Measurements from ENCODE around the gene DDX47. TPM values are rescaled to one million over a fixed set of nuclear protein-coding genes. Genes with fewer than 3 reads are reported as not detected.
"Not testable (repeated sequence)": the region's sequence is repeated elsewhere in the genome, so short reads cannot be mapped to it uniquely, and the experiment has no call there.

DDX47 gene
- total RNA-seq, 2 experiments from 2014 or later: 45.1 to 59.1 TPM

DNA sequence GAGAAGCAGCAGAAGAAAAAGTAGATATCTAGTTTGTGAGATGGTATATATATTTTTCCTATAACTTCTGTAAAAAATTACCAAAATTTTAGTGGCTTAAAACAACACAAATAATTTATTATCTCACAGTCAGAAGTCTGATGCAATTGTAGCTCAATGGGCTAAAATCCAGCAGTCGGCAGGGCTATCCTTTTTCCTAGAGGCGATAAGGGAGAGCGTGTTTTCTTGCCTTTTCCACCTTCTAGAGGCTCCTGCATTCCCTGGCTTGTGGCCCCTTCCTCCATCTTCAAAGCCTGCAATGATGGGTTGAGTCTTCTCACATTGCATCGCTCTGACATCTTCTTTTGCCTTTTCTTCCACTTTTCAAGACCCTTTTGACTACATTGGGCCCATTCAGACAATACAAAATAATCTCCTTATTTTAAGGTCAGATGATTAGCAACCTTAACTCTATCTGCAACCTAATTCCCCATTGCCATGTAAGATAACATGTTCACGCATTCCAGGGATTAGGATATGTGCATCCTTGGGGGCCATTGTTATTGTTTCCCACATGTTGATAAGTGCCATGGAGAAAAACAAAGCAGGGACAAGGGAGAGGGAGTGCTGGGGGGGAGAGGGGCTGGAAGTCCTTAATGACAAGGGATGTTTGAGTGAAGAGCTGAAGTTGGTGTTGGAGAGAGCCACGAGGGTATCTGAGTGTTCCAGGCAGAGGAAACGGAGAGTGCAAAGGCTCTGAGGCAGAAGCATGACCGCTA is 13.8 kb upstream of the DDX47 start:
- DNase-seq (ENCODE audit: low spot score): no peak
- TF ChIP-seq EZH2phosphoT487 (IDR thresholded peaks at IDR 0.05; ENCODE audit: borderline replicate concordance, low read depth, low read length): no peak
- no peak for TF ChIP-seq CTCF (conservative IDR thresholded peaks at IDR 0.05; ENCODE audit: low read length)
- POLR2A ChIA-PET: interaction anchor here (0.6 to 1.4 kb wide), 4 partner anchors 14 to 349 kb away, joined by 3 to 8 read pairs (median 5); no protein-coding TSS in a partner anchor
- H2AFZ ChIP-seq (ENCODE audit: low read length): no peak overlapping the region
- H3K9me3 ChIP-seq (ENCODE audit: low read length): no peaks in the 10 kb centered on the region
- no peaks in the 10 kb centered on the region for H3K79me2 ChIP-seq (ENCODE audit: insufficient read depth, low read depth, low read length)
- no peaks in the 10 kb centered on the region for H3K9me2 ChIP-seq (ENCODE audit: insufficient read depth, low read length)
- H3K4me1 ChIP-seq (ENCODE audit: insufficient read depth, low read length, poor library complexity, severe bottlenecking): no peaks in the 10 kb centered on the region
- no peak overlapping the region for H3K4me3 ChIP-seq (ENCODE audit: low read depth, low read length, poor library complexity, severe bottlenecking)
- H3K4me2 ChIP-seq (ENCODE audit: low read length): no peak overlapping the region
- no peak overlapping the region for H3K27ac ChIP-seq (ENCODE audit: low read depth, low read length, poor library complexity, severe bottlenecking)
- BruUV-seq (replicated peaks): no TSS peak
- no peaks in the 10 kb centered on the region for H3K36me3 ChIP-seq (ENCODE audit: insufficient read depth, low read length)
- intact Hi-C loops (cut with micrococcal nuclease; ENCODE audit: unreplicated experiment): loop anchor here (10.0 kb wide), 1 partner anchor 415 kb away; no protein-coding TSS in a partner anchor
- CTCF ChIA-PET (ENCODE audit: unreplicated experiment): interaction anchor here (1.0 kb wide), 1 partner anchor 10 kb away, joined by 3 read pairs; no protein-coding TSS in a partner anchor
- no peaks in the 10 kb centered on the region for H4K20me1 ChIP-seq (ENCODE audit: insufficient read depth, low read length)

DNA sequence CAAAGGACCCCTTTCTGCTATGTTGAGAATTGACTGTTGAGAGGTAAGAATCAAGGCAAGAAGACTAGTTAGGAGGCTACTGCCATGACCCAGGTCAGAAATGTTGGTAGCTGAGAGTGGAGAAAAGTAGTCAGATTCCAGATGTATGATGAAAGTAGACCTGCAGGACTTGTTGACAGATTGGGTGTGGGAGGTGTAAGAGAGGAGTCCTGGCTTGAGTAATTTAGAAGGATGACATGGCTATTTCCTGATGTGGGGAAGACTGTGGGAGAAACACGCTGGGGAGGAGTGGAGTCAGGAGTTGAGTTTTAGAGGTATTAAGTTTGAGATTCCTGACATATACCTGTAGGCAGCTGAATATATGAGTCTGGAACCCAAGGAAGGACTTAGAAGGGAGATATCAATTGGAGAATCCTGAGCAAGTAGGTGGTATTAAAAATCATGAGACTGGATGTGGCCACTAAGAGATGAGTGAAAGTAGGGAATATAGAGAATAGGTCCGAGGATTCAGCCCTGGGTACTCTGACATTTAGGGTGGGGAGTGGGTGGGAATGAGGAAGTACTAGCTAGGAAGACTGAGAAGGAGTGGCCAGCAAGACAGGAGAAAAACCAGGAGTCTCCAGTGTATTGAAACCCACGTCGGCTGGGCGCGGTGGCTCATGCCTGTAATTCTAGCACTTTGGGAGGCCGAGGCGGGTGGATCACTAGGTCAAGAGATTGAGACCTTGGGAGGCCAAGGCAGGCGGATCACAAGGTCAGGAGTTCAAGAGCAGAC is 12.6 kb upstream of the DDX47 start:
- intact Hi-C loops (cut with micrococcal nuclease; ENCODE audit: unreplicated experiment): no loop called here
- Histone ChIP-seq H3K79me2 (ENCODE audit: insufficient read depth, low read depth, low read length) (no peaks in the 10 kb centered on the region), H3K4me2 (ENCODE audit: low read length) (no peak overlapping the region), H3K4me1 (ENCODE audit: insufficient read depth, low read length, poor library complexity, severe bottlenecking) (no peaks in the 10 kb centered on the region), H4K20me1 (ENCODE audit: insufficient read depth, low read length) (no peaks in the 10 kb centered on the region), H3K9me2 (ENCODE audit: insufficient read depth, low read length) (no peaks in the 10 kb centered on the region), H3K9me3 (ENCODE audit: low read length) (no peaks in the 10 kb centered on the region), H3K27ac (ENCODE audit: low read depth, low read length, poor library complexity, severe bottlenecking) (no peak overlapping the region), H2AFZ (ENCODE audit: low read length) (no peak overlapping the region), H3K4me3 (ENCODE audit: low read depth, low read length, poor library complexity, severe bottlenecking) (no peak overlapping the region), H3K36me3 (ENCODE audit: insufficient read depth, low read length) (no peaks in the 10 kb centered on the region)
- TF ChIP-seq CTCF (conservative IDR thresholded peaks at IDR 0.05; ENCODE audit: low read length): no peak
- no peak for TF ChIP-seq EZH2phosphoT487 (IDR thresholded peaks at IDR 0.05; ENCODE audit: borderline replicate concordance, low read depth, low read length)
- BruUV-seq (replicated peaks): no TSS peak
- POLR2A ChIA-PET: interaction anchor here (0.5 to 0.8 kb wide), 4 partner anchors 13 to 282 kb away, joined by 3 to 6 read pairs (median 4); no protein-coding TSS in a partner anchor
- CTCF ChIA-PET (ENCODE audit: unreplicated experiment): no interaction called here
- DNase-seq (ENCODE audit: low spot score): no peak

- H3K36me3 ChIP-seq (ENCODE audit: insufficient read depth, low read length); BruUV-seq (replicated peaks); H3K4me2 ChIP-seq (ENCODE audit: low read length); H3K9me3 ChIP-seq (ENCODE audit: low read length); H2AFZ ChIP-seq (ENCODE audit: low read length); POLR2A ChIA-PET; intact Hi-C loops (cut with micrococcal nuclease; ENCODE audit: unreplicated experiment); H3K4me1 ChIP-seq (ENCODE audit: insufficient read depth, low read length, poor library complexity, severe bottlenecking); DNase-seq (ENCODE audit: low spot score); CTCF ChIA-PET (ENCODE audit: unreplicated experiment); H4K20me1 ChIP-seq (ENCODE audit: insufficient read depth, low read length); H3K79me2 ChIP-seq (ENCODE audit: insufficient read depth, low read depth, low read length); H3K9me2 ChIP-seq (ENCODE audit: insufficient read depth, low read length); H3K27ac ChIP-seq (ENCODE audit: low read depth, low read length, poor library complexity, severe bottlenecking); H3K4me3 ChIP-seq (ENCODE audit: low read depth, low read length, poor library complexity, severe bottlenecking): not testable (repeated sequence)
Observed at GRCh38 chr12:12801656-12802055, 11.5 kb upstream of the DDX47 start.

All from OCI-LY7 (cell line).